HepG2 (cell line): ENCODE measurements around the gene COX4I2. TPM values are rescaled to one million over a fixed set of nuclear protein-coding genes. Genes with fewer than 3 reads are reported as not detected.

ENCODE experiments used
- ARID3A ChIP-seq: IDR thresholded peaks from 2 replicates; pipeline ENCODE4 v1.6.1; 2012; ENCODE audit warnings: low read depth, low read length, improper control_type of control experiment
- ASH2L ChIP-seq: fragments of 300-600, 200-600 bp; sonication (generic); IDR thresholded peaks from 2 replicates; pipeline ENCODE4 v1.7.0; 2017; ENCODE audit warnings: low read depth, mild to moderate bottlenecking, moderate library complexity, mixed read lengths, low read length; ENCODE audit not compliant: insufficient read length
- GABPA ChIP-seq, 2 experiments: IDR thresholded peaks; 2 replicates each; pipeline ENCODE4 v1.6.1; 2011 to 2016; ENCODE audit warnings: low read depth in 2 of 2, low read length in 1 of 2, missing biosample characterization in 1 of 2, missing genetic modification characterization in 1 of 2
- HDAC2 ChIP-seq: sonication (generic); formaldehyde crosslinking; IDR thresholded peaks from 2 replicates; pipeline ENCODE4 v1.4.0; 2020; ENCODE audit warnings: missing genetic modification reagents
- HES4 ChIP-seq: sonication (generic); formaldehyde crosslinking; IDR thresholded peaks from 2 replicates; pipeline ENCODE4 v1.9.0; 2021; ENCODE audit warnings: mild to moderate bottlenecking, missing genetic modification reagents, borderline replicate concordance
- MAFG ChIP-seq: sonication (generic); formaldehyde crosslinking; IDR thresholded peaks from 2 replicates; pipeline ENCODE4 v1.5.1; 2020; ENCODE audit warnings: mild to moderate bottlenecking, missing genetic modification reagents
- MXD3 ChIP-seq: IDR thresholded peaks from 2 replicates; pipeline ENCODE4 v1.6.1; 2016; ENCODE audit warnings: mild to moderate bottlenecking, missing biosample characterization, missing genetic modification reagents
- NR1H2 ChIP-seq: sonication (generic); formaldehyde crosslinking; IDR thresholded peaks from 2 replicates; pipeline ENCODE4 v1.8.1; 2022; ENCODE audit warnings: low read depth, missing genetic modification reagents, borderline replicate concordance
- NR2F6 ChIP-seq, 2 experiments: IDR thresholded peaks; 2 replicates each; pipeline ENCODE4 v1.6.1; 2016; ENCODE audit warnings: antibody characterized with exemption in 1 of 2, mild to moderate bottlenecking in 1 of 2
- PAF1 ChIP-seq: IDR thresholded peaks from 2 replicates; pipeline ENCODE4 v1.6.1; 2016; ENCODE audit warnings: missing genetic modification reagents, missing compliant biosample characterization
- RAD21 ChIP-seq: fragments of 450-650 bp; formaldehyde crosslinking; IDR thresholded peaks from 2 replicates; pipeline ENCODE4 v1.5.0; 2020; ENCODE audit warnings: mild to moderate bottlenecking
- RXRA ChIP-seq: sonication (generic); formaldehyde crosslinking; IDR thresholded peaks from 2 replicates; pipeline ENCODE4 v1.5.1; 2020; ENCODE audit warnings: missing genetic modification reagents
- SMAD9 ChIP-seq: sonication (generic); formaldehyde crosslinking; IDR thresholded peaks from 2 replicates; pipeline ENCODE4 v1.5.1; 2020; ENCODE audit warnings: mild to moderate bottlenecking, missing genetic modification reagents
- TCF12 ChIP-seq, 2 experiments: fragments of 450-650 bp in 1 of 2; sonication (generic) in 1 of 2; formaldehyde crosslinking in 1 of 2; IDR thresholded peaks; 2 replicates each; pipeline versions ENCODE4 v1.6.1 to v1.8.0; 2017 to 2022; ENCODE audit warnings: antibody characterized with exemption in 1 of 2, mild to moderate bottlenecking in 1 of 2, missing genetic modification reagents in 1 of 2, moderate library complexity in 1 of 2
- THAP9 ChIP-seq: sonication (generic); formaldehyde crosslinking; IDR thresholded peaks from 2 replicates; pipeline ENCODE4; 2020; ENCODE audit warnings: missing genetic modification reagents, mild to moderate bottlenecking, borderline replicate concordance
- ZKSCAN5 ChIP-seq: sonication (generic); formaldehyde crosslinking; IDR thresholded peaks from 2 replicates; pipeline ENCODE4 v1.5.1; 2020; ENCODE audit warnings: mild to moderate bottlenecking, missing genetic modification reagents
- ZNF362 ChIP-seq: sonication (generic); formaldehyde crosslinking; IDR thresholded peaks from 2 replicates; pipeline ENCODE4 v1.4.0; 2020; ENCODE audit warnings: missing genetic modification reagents, mild to moderate bottlenecking, borderline replicate concordance
- ZNF460 ChIP-seq: sonication (generic); formaldehyde crosslinking; IDR thresholded peaks from 2 replicates; pipeline ENCODE4 v1.5.1; 2020; ENCODE audit warnings: missing genetic modification reagents, mild to moderate bottlenecking, borderline replicate concordance
- ZNF552 ChIP-seq: sonication (generic); formaldehyde crosslinking; IDR thresholded peaks from 2 replicates; pipeline ENCODE4 v1.9.0; 2022; ENCODE audit warnings: missing genetic modification reagents, mild to moderate bottlenecking, borderline replicate concordance
- ZNF629 ChIP-seq: sonication (generic); formaldehyde crosslinking; conservative IDR thresholded peaks from 2 replicates; pipeline ENCODE4 v1.5.0; 2020; ENCODE audit warnings: missing genetic modification reagents
- ZZZ3 ChIP-seq: sonication (generic); formaldehyde crosslinking; IDR thresholded peaks from 2 replicates; pipeline ENCODE4 v1.4.0; 2020; ENCODE audit warnings: missing genetic modification reagents, mild to moderate bottlenecking, borderline replicate concordance
- polyA plus RNA-seq, 8 experiments: library from polyadenylated mRNA; depleted of rRNA in 3 of 8; stranded (reverse) in 7 of 8; unstranded in 1 of 8; fragments of >200 nt; fragmentation: Illumina TruSeq in 4 of 8; extraction: Trizol in 4 of 8; gene quantifications; 2 replicates each; pipeline versions ENCODE4 v1.2.1 to v1.2.3, GENCODE V29; 2011 to 2016; ENCODE audit warnings: low read depth in 4 of 8, missing spikeins in 1 of 8, mixed read lengths in 1 of 8; ENCODE audit not compliant: insufficient read depth in 1 of 8
- total RNA-seq, 5 experiments: library from RNA; depleted of rRNA; stranded (reverse); fragments of >200 nt; fragmentation: Illumina TruSeq; extraction: Trizol; gene quantifications; 2 replicates each; pipeline ENCODE4 v1.2.3, GENCODE V29; 2016; ENCODE audit warnings: low read depth in 1 of 5

The COX4I2 gene
- total and polyA plus RNA-seq, 2 of the 13 experiments (the other 11 are each of a cell fraction or from before 2014, with no cell fraction given) = 1.1 TPM; not detected in 1

- TF ChIP-seq ARID3A = no peak
- peak; percentile 96 for TF ChIP-seq ZNF629
- TF ChIP-seq ZNF552 = peak; percentile 22; the same call in 1 of the 2 replicates
- TF ChIP-seq ZZZ3 (CRISPR knock-in tag) = 0 out of 2 replicates have a peak, but pooled peaks have one; percentile 34
- peak; percentile 40; the same call in 1 of the 2 replicates for TF ChIP-seq THAP9
- TF ChIP-seq HES4 (CRISPR knock-in tag) = no peak
- TF ChIP-seq ZKSCAN5 (CRISPR knock-in tag) = no peak
- no peak for TF ChIP-seq TCF12 (IDR thresholded peaks at IDR 0.05)
- no peak; the same call in 1 of the 2 replicates for TF ChIP-seq TCF12 (CRISPR knock-in tag; IDR thresholded peaks at IDR 0.05)
- TF ChIP-seq PAF1 (CRISPR knock-in tag) = no peak
- peak; percentile 24 for TF ChIP-seq ASH2L
- TF ChIP-seq NR2F6 (IDR thresholded peaks at IDR 0.05) = peak; percentile 72
- peak; percentile 77; the same call in 1 of the 2 replicates for TF ChIP-seq NR2F6 (CRISPR knock-in tag; IDR thresholded peaks at IDR 0.05)
- no peak for TF ChIP-seq NR1H2 (CRISPR knock-in tag)
- TF ChIP-seq MAFG (CRISPR knock-in tag) = no peak
- TF ChIP-seq RAD21 (CRISPR knock-in tag) = peak; percentile 59; the same call in 1 of the 2 replicates
- TF ChIP-seq SMAD9 (CRISPR knock-in tag) = no peak
- peak; percentile 47; the same call in 1 of the 2 replicates for TF ChIP-seq ZNF362 (CRISPR knock-in tag)
- no peak for TF ChIP-seq HDAC2 (CRISPR knock-in tag)
- TF ChIP-seq ZNF460 (CRISPR knock-in tag) = no peak
- TF ChIP-seq RXRA = peak; percentile 83
- no peak for TF ChIP-seq GABPA (IDR thresholded peaks at IDR 0.05; ENCODE audit: low read depth, low read length)
- peak; percentile 45 for TF ChIP-seq GABPA (CRISPR knock-in tag; IDR thresholded peaks at IDR 0.05; ENCODE audit: low read depth)
- peak; percentile 55; the same call in 1 of the 2 replicates for TF ChIP-seq MXD3 (CRISPR knock-in tag)
Measured at GRCh38 chr20:31594558-31595379, 42.9 kb upstream of the COX4I2 start (continued).
